ENCODE results near the gene HDGF. TPM values are rescaled to one million over a fixed set of nuclear protein-coding genes. Genes with fewer than 3 reads are reported as not detected.
A peak's percentile ranks its signal among the peaks of the same experiment; 100 is the strongest.

HDGF gene
- total and polyA plus RNA-seq, 2 donors (not counting 1 experiment from before 2014, with no cell fraction given), result 99.1 to 138 TPM

- Histone ChIP-seq H3K4me2 (ENCODE audit: extremely low read depth, insufficient read depth, low read length) (peak overlapping the region; percentile 84), H3K9ac (ENCODE audit: insufficient read depth, low read length) (peak overlapping the region; percentile 89), H3K79me2 (ENCODE audit: control insufficient read depth, insufficient read depth, low read length) (peaks cover 80% of the 10 kb centered on the region), H2AFZ (ENCODE audit: low read length) (no peak overlapping the region), H3K4me3 (replicated peaks in 1 of 4; ENCODE audit: control extremely low read depth in 1 of 4, insufficient read depth in 1 of 4, low read depth in 3 of 4, low read length in 4 of 4) (peak overlapping the region; percentile 83 to 95 (median 90)), H3K27ac (ENCODE audit: insufficient read depth, low read length) (peak overlapping the region; percentile 100), H3K4me1 (ENCODE audit: control insufficient read depth, extremely low read depth, insufficient read depth, low read length) (peaks cover 38% of the 10 kb centered on the region), H3K36me3 (ENCODE audit: control insufficient read depth, insufficient read depth, low read length) (peaks cover 15% of the 10 kb centered on the region), H4K20me1 (ENCODE audit: control insufficient read depth, extremely low read depth, insufficient read depth, low read length) (no peaks in the 10 kb centered on the region), H3K27me3 (ENCODE audit: control insufficient read depth, insufficient read depth, low read length) (no peaks in the 10 kb centered on the region), H3K9me3 (ENCODE audit: control insufficient read depth, insufficient read depth, low read depth, low read length) (no peaks in the 10 kb centered on the region)
- TF ChIP-seq EZH2 (IDR thresholded peaks at IDR 0.05; ENCODE audit: low read length, missing control alignments), result no peak
- no peak for TF ChIP-seq CTCF (conservative IDR thresholded peaks at IDR 0.05 in 1 of 2, IDR thresholded peaks at IDR 0.05 in 1 of 2; ENCODE audit: low read depth in 1 of 2, low read length in 2 of 2)
- peak in 1 of 2 donors; percentile 27 for DNase-seq (ENCODE audit: low read depth in 2 of 2)
Measured at GRCh38 chr1:156747742-156748669, 3.5 kb downstream of the HDGF start.

GRCh38 chr1:156746728-156747631 is 4.5 kb downstream of the HDGF start:
- Histone ChIP-seq H3K9me3 (ENCODE audit: control insufficient read depth, insufficient read depth, low read depth, low read length) (no peaks in the 10 kb centered on the region), H3K4me3 (replicated peaks in 1 of 4; ENCODE audit: control extremely low read depth in 1 of 4, insufficient read depth in 1 of 4, low read depth in 3 of 4, low read length in 4 of 4) (peak overlapping the region; percentile 51 to 95 (median 84)), H3K4me2 (ENCODE audit: extremely low read depth, insufficient read depth, low read length) (peak overlapping the region; percentile 98), H4K20me1 (ENCODE audit: control insufficient read depth, extremely low read depth, insufficient read depth, low read length) (no peaks in the 10 kb centered on the region), H3K27ac (ENCODE audit: insufficient read depth, low read length) (peak overlapping the region; percentile 100), H3K4me1 (ENCODE audit: control insufficient read depth, extremely low read depth, insufficient read depth, low read length) (peaks cover 34% of the 10 kb centered on the region), H3K9ac (ENCODE audit: insufficient read depth, low read length) (peak overlapping the region; percentile 96), H3K36me3 (ENCODE audit: control insufficient read depth, insufficient read depth, low read length) (peaks cover 17% of the 10 kb centered on the region), H3K79me2 (ENCODE audit: control insufficient read depth, insufficient read depth, low read length) (peaks cover 75% of the 10 kb centered on the region), H2AFZ (ENCODE audit: low read length) (no peak overlapping the region), H3K27me3 (ENCODE audit: control insufficient read depth, insufficient read depth, low read length) (no peaks in the 10 kb centered on the region)
- peak; percentile 89 to 95 for DNase-seq (ENCODE audit: low read depth in 2 of 2)
- TF ChIP-seq EZH2 (IDR thresholded peaks at IDR 0.05; ENCODE audit: low read length, missing control alignments) (no peak), CTCF (conservative IDR thresholded peaks at IDR 0.05 in 1 of 2, IDR thresholded peaks at IDR 0.05 in 1 of 2; ENCODE audit: low read depth in 1 of 2, low read length in 2 of 2) (no peak)

- H3K4me1 ChIP-seq (ENCODE audit: control insufficient read depth, extremely low read depth, insufficient read depth, low read length), result peaks cover 37% of the 10 kb centered on the region
- peak overlapping the region; percentile 100 for H3K27ac ChIP-seq (ENCODE audit: insufficient read depth, low read length)
- no peaks in the 10 kb centered on the region for H4K20me1 ChIP-seq (ENCODE audit: control insufficient read depth, extremely low read depth, insufficient read depth, low read length)
- peak overlapping the region; percentile 36 to 85 (median 50) for H3K4me3 ChIP-seq (replicated peaks in 1 of 4; ENCODE audit: control extremely low read depth in 1 of 4, insufficient read depth in 1 of 4, low read depth in 3 of 4, low read length in 4 of 4)
- no peaks in the 10 kb centered on the region for H3K27me3 ChIP-seq (ENCODE audit: control insufficient read depth, insufficient read depth, low read length)
- DNase-seq (ENCODE audit: low read depth in 2 of 2), result no peak
- H3K9me3 ChIP-seq (ENCODE audit: control insufficient read depth, insufficient read depth, low read depth, low read length), result no peaks in the 10 kb centered on the region
- TF ChIP-seq CTCF (conservative IDR thresholded peaks at IDR 0.05 in 1 of 2, IDR thresholded peaks at IDR 0.05 in 1 of 2; ENCODE audit: low read depth in 1 of 2, low read length in 2 of 2), result no peak
- no peak for TF ChIP-seq EZH2 (IDR thresholded peaks at IDR 0.05; ENCODE audit: low read length, missing control alignments)
- peak overlapping the region; percentile 96 for H3K9ac ChIP-seq (ENCODE audit: insufficient read depth, low read length)
- H2AFZ ChIP-seq (ENCODE audit: low read length), result no peak overlapping the region
- H3K79me2 ChIP-seq (ENCODE audit: control insufficient read depth, insufficient read depth, low read length), result peaks cover 72% of the 10 kb centered on the region
- peak overlapping the region; percentile 98 for H3K4me2 ChIP-seq (ENCODE audit: extremely low read depth, insufficient read depth, low read length)
- peaks cover 17% of the 10 kb centered on the region for H3K36me3 ChIP-seq (ENCODE audit: control insufficient read depth, insufficient read depth, low read length)
Measured at GRCh38 chr1:156746406-156746727, 5.1 kb downstream of the HDGF start.
